Measurements from ENCODE around the gene LAMC1. TPM values are rescaled to one million over a fixed set of nuclear protein-coding genes. Genes with fewer than 3 reads are reported as not detected.
A peak's percentile ranks its signal among the peaks of the same experiment; 100 is the strongest.

The LAMC1 gene
- total and polyA plus RNA-seq, 2 experiments from 2014 or later: 78.4 to 185 TPM

- TF ChIP-seq CTCF (IDR thresholded peaks at IDR 0.05; ENCODE audit: poor library complexity) (no peak), EZH2phosphoT487 (IDR thresholded peaks at IDR 0.05; ENCODE audit: low read depth, severe bottlenecking, unreplicated experiment) (no peak), EZH2 (IDR thresholded peaks at IDR 0.05; ENCODE audit: borderline replicate concordance) (no peak)
- peaks cover 34% of the 10 kb centered on the region for H3K4me1 ChIP-seq (ENCODE audit: insufficient read depth)
These were observed 746 bp upstream of the LAMC1 start for GRCh38 chr1:183022202-183023145.

GRCh38 chr1:183023601-183024316 lies 539 bp downstream of the LAMC1 start:
- Histone ChIP-seq H3K9me3 (ENCODE audit: low read depth) (no peaks in the 10 kb centered on the region), H3K27me3 (no peaks in the 10 kb centered on the region), H3K79me2 (peaks cover 58% of the 10 kb centered on the region), H3K27ac (peak overlapping the region; percentile 100), H3K36me3 (replicated peaks; ENCODE audit: insufficient read depth, low read depth) (no peaks in the 10 kb centered on the region), H3K4me3 (peak overlapping the region; percentile 73), H3K9me2 (replicated peaks; ENCODE audit: insufficient read depth) (no peaks in the 10 kb centered on the region), H4K20me1 (ENCODE audit: insufficient read depth, poor library complexity, severe bottlenecking) (peaks cover 16% of the 10 kb centered on the region), H3K4me2 (peak overlapping the region; percentile 82), H2AFZ (peak overlapping the region; percentile 2), H3K4me1 (ENCODE audit: insufficient read depth) (peaks cover 42% of the 10 kb centered on the region)
- peak; percentile 88 for DNase-seq (ENCODE audit: low spot score)
- WGBS (ENCODE audit: low lambda C conversion rate, missing lambda C conversion rate): under 1% methylated on average over 67 of the region's 68 CpGs
- TF ChIP-seq EZH2phosphoT487 (IDR thresholded peaks at IDR 0.05; ENCODE audit: low read depth, severe bottlenecking, unreplicated experiment) (no peak), CTCF (IDR thresholded peaks at IDR 0.05; ENCODE audit: poor library complexity) (peak; percentile 61), EZH2 (IDR thresholded peaks at IDR 0.05; ENCODE audit: borderline replicate concordance) (no peak)

More at GRCh38 chr1:183022202-183023145, 746 bp upstream of the LAMC1 start:
- Histone ChIP-seq H4K20me1 (ENCODE audit: insufficient read depth, poor library complexity, severe bottlenecking) (peaks cover 16% of the 10 kb centered on the region), H3K4me3 (peak overlapping the region; percentile 74), H3K27me3 (no peaks in the 10 kb centered on the region), H3K4me2 (peak overlapping the region; percentile 82), H3K9me3 (ENCODE audit: low read depth) (no peaks in the 10 kb centered on the region), H3K79me2 (peaks cover 45% of the 10 kb centered on the region), H3K36me3 (replicated peaks; ENCODE audit: insufficient read depth, low read depth) (no peaks in the 10 kb centered on the region), H3K27ac (peak overlapping the region; percentile 100), H3K9me2 (replicated peaks; ENCODE audit: insufficient read depth) (no peaks in the 10 kb centered on the region), H2AFZ (peak overlapping the region; percentile 76)
- peak; percentile 87 for DNase-seq (ENCODE audit: low spot score)
- WGBS (ENCODE audit: low lambda C conversion rate, missing lambda C conversion rate): 3% methylated on average over 37 of the region's 57 CpGs

GRCh38 chr1:183024317-183025009 lies 1.2 kb downstream of the LAMC1 start:
- Histone ChIP-seq H4K20me1 (ENCODE audit: insufficient read depth, poor library complexity, severe bottlenecking) (peaks cover 16% of the 10 kb centered on the region), H3K79me2 (peaks cover 65% of the 10 kb centered on the region), H3K36me3 (replicated peaks; ENCODE audit: insufficient read depth, low read depth) (no peaks in the 10 kb centered on the region), H3K9me3 (ENCODE audit: low read depth) (no peaks in the 10 kb centered on the region), H3K27me3 (no peaks in the 10 kb centered on the region), H2AFZ (peak overlapping the region; percentile 2), H3K4me1 (ENCODE audit: insufficient read depth) (peaks cover 48% of the 10 kb centered on the region), H3K4me2 (peak overlapping the region; percentile 82), H3K27ac (peak overlapping the region; percentile 100), H3K4me3 (peak overlapping the region; percentile 73), H3K9me2 (replicated peaks; ENCODE audit: insufficient read depth) (no peaks in the 10 kb centered on the region)
- DNase-seq (ENCODE audit: low spot score): no peak
- WGBS (ENCODE audit: low lambda C conversion rate, missing lambda C conversion rate): 5% methylated on average over 14 of the region's 14 CpGs
- TF ChIP-seq CTCF (IDR thresholded peaks at IDR 0.05; ENCODE audit: poor library complexity): no peak
- TF ChIP-seq EZH2phosphoT487 (IDR thresholded peaks at IDR 0.05; ENCODE audit: low read depth, severe bottlenecking, unreplicated experiment): no peak

Data from hepatocyte (in vitro differentiated cells).